IPS DF 4.7 (cell line): Measurements from ENCODE around the gene ZNF544.

Experiments
- DNase-seq: peaks from one replicate; pipeline ENCODE4 v3.0.0-alpha.2; 2013; ENCODE audit warnings: low spot score; ENCODE audit errors: extremely low read depth

The ZNF544 gene

GRCh38 chr19:58228585-58229254 lies at the start of gene ZNF544:
Gene ZNF544, plus strand, starts transcription at chr19:58228914. Its CDS starts 15,110 bp downstream, at chr19:58244024.
- no peak for DNase-seq

- no peak for DNase-seq
Observed at GRCh38 chr19:58181902-58182576, 46.7 kb upstream of the ZNF544 start.

- no peak for DNase-seq
Observed at GRCh38 chr19:58182577-58182988, 46.1 kb upstream of the ZNF544 start.

GRCh38 chr19:58182989-58183816 lies 45.5 kb upstream of the ZNF544 start, which contains the start of gene ZNF274:
Gene ZNF274, plus strand, starts transcription at chr19:58183061. Its CDS starts 905 bp downstream, at chr19:58183966.
- no peak for DNase-seq

DNA sequence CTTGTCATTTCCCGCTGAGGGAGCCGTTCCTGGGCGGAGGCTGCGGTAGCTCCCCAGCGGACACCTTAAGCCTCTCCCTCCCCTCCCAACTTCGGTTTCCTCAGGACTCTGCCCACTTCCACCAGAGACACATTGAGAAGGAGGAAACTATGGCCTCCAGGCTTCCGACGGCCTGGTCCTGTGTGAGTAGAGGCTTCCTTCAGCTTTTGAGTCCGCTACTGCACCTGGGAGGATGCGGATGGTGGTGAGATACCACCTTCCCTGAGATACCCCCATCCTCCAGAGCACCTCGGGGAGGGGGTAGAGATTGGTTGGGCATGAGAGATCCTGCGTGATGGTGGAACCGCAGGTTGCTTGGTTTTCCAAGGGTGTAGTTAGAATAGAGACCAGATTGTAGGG lies 44.9 kb upstream of the ZNF544 start:
- DNase-seq = no peak

DNA sequence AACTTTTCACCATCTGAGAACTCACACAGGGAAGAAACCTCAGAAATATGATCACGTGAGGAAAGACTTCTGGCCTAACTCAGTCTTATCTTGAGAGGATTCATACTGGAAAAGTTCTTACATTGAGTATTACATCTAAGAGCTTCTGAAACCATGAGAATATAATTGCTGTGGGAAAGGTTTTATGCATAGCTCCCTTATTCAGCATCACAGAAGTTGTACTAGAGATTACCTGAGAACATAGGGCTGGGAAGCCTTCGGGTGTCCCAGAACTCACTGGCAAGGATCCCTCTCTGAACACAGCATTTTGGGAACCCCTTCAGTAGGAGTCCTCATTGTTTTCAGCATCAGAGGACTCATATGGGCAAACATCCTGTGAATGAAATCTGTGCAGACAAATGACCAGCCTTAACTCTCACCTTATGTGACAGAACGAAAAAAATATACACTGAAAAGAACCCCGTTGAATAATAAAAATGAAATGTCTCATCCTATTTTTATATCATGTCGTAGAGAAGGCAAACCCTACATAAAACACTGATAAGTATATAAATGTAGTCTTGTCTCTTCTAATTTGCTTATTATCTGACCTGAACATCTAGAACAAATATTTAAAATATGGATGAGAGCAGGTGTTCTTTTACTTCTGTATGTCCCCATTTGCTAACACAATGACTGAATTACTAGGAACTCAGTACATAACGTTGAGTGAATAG lies 31.7 kb upstream of the ZNF544 start:
- DNase-seq = no peak

- no peak for DNase-seq
Observed at GRCh38 chr19:58203814-58204475, 24.8 kb upstream of the ZNF544 start.

- DNase-seq = no peak
Observed at GRCh38 chr19:58204566-58204965, 24.1 kb upstream of the ZNF544 start.

DNA sequence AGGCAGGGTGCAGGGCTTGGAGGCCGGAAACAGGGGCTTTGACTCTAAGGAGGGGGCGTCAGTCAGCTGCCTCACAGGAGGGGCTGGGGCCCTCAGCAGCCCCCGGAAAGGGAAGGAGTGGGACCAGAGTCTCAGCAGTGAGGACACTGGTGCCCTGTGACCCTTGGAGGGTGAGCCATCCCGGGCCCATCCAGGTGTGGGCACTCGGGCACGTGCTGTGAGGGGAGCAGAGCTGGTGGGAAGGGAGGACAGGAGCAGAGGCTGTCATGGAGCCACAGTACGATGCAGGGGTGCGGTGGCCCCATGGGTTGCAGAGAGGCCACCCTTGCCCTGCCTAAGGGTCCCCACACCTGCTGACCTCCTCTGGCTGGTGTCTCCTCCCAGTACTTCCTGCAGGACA lies 19.1 kb upstream of the ZNF544 start:
- DNase-seq = no peak

DNA sequence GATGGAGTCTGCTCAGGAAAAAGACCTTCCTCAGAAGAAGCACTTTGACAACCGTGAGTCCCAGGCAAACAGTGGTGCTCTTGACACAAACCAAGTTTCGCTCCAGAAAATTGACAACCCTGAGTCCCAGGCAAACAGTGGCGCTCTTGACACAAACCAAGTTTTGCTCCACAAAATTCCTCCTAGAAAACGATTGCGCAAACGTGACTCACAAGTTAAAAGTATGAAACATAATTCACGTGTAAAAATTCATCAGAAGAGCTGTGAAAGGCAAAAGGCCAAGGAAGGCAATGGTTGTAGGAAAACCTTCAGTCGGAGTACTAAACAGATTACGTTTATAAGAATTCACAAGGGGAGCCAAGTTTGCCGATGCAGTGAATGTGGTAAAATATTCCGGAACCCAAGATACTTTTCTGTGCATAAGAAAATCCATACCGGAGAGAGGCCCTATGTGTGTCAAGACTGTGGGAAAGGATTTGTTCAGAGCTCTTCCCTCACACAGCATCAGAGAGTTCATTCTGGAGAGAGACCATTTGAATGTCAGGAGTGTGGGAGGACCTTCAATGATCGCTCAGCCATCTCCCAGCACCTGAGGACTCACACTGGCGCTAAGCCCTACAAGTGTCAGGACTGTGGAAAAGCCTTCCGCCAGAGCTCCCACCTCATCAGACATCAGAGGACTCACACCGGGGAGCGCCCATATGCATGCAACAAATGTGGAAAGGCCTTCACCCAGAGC lies 16.2 kb upstream of the ZNF544 start:
- DNase-seq = no peak

- DNase-seq = no peak
Observed at GRCh38 chr19:58213075-58213369, 15.7 kb upstream of the ZNF544 start.

DNA sequence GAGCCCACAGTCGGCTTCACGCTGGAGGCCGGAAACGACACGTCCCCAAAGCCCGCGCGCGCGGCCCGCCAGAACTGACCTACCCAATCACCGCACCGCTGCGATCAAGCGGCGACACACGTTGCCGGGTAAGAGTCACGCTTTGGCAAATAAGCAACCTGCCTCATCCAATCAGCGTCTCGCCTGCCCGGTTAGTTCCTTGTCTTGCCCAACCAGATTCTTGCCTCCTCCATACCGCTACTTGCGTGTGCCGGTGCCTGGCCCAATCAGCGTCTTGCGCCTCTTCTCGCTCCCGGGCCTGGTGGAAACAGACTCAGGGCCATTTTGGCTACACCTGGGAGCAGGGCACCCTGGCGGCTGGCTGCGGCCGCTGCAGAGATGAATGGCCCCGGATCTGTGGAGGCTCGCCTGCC lies 11.6 kb upstream of the ZNF544 start:
- DNase-seq = no peak

- no peak for DNase-seq
Observed at GRCh38 chr19:58217607-58218391, 10.9 kb upstream of the ZNF544 start.

DNA sequence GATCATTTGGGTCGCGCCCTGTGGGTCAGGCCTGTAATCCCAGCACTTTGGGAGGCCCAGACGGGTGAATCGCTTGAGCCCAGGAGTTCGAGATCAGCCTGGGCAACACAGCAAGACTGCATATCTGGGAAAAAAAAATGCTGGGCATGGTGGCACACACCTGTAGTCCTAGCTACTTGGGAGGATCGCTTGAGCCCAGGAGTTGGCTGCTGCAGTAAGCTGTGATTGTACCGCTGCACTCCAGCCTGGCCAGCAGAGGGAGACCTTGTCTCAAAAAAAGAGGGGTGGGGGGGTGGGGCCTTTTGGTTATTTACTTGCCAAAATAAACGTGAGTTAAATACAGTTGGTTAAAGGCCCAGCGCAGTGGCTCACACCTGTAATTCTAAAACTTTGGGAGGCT lies 9.8 kb upstream of the ZNF544 start:
- DNase-seq = no peak

DNA sequence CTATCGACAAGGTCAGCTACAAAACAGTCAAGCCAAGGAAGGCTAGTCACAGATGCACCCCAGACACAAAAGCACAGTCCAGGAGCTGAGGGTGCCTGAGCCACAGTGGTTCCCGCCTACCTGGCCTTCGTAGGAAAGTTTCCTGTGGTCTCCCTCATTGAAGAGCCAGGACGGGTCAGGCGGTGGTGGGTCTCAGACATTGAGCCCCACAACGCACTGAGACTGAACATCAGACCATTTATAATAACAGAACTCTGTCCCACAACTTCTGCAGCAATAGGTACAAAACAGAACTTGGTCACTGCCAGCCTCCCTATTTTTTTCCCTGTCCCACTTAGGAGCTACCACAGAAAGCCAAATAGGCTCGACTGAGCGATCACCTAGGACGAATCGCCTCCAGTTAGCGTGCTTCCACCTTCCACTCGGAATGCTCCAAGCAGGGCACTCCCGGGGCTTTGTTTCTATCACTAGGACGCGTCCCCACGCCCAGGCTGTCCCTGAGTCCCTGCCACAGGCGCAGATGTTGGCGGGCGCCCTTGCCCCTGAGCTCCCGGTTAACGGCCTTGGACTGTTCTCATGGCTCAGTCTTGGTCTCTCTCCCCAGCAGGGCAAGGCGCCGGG lies 640 bp upstream of the ZNF544 start:
- no peak for DNase-seq

DNA sequence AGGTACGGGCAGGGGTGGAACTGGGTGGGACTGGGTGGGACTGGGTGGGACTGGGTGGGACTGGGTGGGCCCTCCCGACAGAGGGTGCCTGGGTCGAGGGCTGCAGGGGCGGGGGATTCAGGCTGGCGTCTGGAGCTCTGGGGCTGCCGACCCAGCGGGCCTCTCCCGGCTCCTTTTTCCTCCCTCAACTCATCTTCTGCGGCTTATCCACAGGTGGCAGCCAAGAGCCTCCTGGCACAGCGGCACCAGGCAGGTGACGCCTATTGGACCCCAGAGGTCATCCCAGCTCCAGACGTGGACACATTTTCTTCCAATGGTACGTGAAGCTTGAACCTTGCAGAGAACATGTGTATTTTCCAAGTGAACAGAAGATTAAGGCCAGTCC lies 533 bp downstream of the ZNF544 start:
- DNase-seq = no peak

- DNase-seq = no peak
Observed at GRCh38 chr19:58237324-58237723, 8.6 kb downstream of the ZNF544 start.

DNA sequence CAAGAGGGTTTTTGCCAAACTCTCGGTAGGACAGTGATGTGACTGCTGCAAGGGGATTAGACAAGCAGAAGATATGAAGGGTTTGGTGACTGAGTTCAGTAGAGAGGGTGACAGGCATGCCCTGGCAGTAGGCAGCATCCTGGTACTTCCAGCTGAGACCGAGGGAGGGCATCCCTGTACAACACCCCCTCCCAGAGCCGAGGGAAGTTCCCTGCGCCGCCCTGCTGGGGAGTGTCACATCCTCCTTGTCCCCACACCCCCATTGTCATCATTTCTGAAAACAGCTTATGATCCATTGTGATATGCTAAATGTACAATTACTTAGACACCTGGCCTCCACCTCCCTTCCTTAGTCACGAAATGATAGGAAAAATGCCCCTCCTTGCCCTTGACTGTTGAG lies 14.6 kb downstream of the ZNF544 start:
- DNase-seq = no peak

- DNase-seq = no peak
Observed at GRCh38 chr19:58248886-58249285, 20.2 kb downstream of the ZNF544 start.
